CD4-positive, alpha-beta T cell treated with Interleukin-15 for 4 hours (primary cell): ENCODE data around the gene THSD7A.
A peak's percentile ranks its signal among the peaks of the same experiment; 100 is the strongest.

ENCODE experiments used
- DNase-seq: peaks from one replicate; pipeline ENCODE4 v3.0.0-alpha.2; 2020; ENCODE audit warnings: low spot score

The THSD7A gene

DNA sequence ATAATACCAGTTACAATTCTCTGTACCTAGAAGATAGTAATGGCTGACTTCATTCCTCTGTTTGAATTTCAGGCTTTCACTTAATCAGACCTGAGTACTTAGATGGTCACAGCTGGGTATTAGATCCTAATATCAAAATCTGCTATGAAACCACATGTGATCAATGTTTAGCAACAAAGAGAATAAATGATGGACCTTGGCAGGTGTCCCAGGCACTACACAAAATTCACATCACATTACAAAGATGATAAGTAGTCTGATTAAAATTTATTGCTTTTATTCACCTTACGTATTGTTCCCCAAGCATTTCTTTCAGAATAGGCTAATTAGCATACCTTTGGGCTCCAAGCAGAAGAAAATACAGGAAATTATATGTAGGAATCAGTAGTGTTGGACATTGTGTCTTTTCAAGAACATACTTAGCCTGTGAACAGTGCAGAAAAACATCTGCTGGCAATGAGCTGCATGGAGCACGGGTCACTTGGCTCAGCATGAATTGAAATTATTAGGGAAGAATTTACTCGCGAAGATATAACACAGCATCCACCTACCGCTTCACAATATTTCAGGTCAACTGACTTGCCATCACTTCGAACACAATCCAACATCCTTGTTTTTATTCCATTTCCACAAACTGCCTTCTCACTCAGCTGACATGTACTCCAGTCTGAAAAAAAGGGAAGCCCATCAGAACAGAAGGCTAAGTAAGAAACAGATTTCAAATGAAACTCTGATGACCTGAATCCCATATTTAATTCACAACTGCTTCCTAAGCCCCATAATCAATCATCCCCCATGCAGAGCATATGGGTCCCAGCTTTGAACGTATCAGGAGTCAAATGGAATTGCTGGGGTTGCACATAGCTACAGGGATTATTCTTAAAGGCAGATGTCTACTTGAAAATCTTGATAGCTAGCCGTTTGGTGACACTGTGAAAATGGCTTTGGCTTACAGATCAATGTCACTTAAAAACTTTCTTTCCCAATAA, 421.0 kb downstream of the THSD7A start:
- DNase-seq = no peak

GRCh38 chr7:11404355-11404754, 427.6 kb downstream of the THSD7A start:
- DNase-seq = no peak

GRCh38 chr7:11403781-11404180, 428.2 kb downstream of the THSD7A start:
- no peak for DNase-seq

GRCh38 chr7:11394438-11394837, 437.6 kb downstream of the THSD7A start:
- no peak for DNase-seq

GRCh38 chr7:11379641-11380040, 452.4 kb downstream of the THSD7A start:
- DNase-seq = no peak

DNA sequence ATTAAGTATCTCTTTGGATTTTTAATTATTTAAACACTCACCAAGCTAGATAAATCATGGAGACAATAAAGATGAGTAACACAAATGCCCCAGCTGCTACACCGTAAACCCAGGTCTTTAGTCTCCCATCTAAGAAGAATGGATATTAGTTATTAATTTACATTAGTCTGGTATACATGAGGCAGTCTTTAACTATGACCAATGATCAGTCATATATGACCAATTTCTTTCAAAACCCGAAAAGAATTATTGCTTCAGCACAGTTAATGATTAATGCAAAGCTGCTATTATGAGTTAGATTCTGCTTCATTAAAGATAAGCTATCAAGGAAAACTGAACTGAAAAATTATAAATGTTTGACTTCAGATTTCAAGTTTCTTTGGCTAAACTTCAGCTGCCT, 455.5 kb downstream of the THSD7A start:
- no peak for DNase-seq

DNA sequence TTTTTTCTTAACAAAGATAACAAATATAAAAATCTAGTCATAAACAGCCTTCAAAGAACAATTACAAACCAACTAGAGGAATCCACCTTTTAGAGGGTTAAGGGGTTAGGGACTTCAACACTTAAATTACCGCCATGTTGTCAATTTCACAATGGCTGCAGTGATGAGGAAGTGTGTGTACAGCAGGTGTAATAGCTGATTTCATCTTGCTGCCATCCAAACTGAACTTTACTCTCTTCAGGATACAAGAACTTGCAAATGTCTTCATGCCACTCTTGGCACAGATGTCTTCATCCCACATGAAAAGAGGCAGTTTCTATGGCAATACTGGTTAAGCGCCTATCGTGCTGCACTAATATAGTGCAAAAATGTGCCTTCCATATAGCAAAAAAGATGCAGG, 457.4 kb downstream of the THSD7A start:
- DNase-seq = no peak

- DNase-seq = no peak
These were observed 458.4 kb downstream of the THSD7A start for GRCh38 chr7:11373546-11374142.

GRCh38 chr7:11369696-11370095, 462.3 kb downstream of the THSD7A start:
- no peak for DNase-seq

DNA sequence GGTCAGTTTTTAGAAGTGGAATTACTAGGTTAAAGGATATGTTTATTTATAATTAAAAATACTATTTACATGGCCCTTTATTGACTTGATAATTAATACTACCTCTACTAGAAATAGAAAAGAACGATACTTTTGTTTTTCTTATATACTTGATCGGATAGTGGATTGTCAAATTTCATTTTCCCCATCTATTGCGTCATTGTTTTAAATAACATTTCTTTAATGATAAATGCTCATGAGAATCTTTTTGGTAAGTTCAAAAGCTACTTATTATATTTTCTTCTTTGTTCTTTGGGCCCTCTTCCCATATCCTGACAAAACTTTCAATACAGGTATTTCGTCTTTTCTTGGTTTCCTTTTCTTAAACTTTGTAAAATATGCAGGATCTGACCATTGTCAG, 465.9 kb downstream of the THSD7A start:
- no peak for DNase-seq

DNA sequence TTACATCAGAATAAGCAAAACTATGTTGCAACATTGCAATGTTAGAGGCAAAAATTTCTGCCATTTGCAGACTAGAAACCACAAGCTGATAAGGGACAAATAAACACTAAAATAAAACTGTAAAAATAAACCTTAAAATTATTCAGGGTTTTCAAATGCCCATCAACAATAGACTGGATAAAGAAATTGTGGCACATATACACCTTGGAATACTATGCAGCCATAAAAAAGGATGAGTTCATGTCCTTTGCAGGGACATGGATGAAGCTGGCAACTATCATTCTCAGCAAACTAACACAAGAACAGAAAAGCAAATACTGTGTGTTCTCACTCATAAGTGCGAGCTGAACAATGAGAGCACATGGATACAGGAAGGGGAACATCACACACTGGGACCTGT, 473.4 kb downstream of the THSD7A start:
- no peak for DNase-seq

DNA sequence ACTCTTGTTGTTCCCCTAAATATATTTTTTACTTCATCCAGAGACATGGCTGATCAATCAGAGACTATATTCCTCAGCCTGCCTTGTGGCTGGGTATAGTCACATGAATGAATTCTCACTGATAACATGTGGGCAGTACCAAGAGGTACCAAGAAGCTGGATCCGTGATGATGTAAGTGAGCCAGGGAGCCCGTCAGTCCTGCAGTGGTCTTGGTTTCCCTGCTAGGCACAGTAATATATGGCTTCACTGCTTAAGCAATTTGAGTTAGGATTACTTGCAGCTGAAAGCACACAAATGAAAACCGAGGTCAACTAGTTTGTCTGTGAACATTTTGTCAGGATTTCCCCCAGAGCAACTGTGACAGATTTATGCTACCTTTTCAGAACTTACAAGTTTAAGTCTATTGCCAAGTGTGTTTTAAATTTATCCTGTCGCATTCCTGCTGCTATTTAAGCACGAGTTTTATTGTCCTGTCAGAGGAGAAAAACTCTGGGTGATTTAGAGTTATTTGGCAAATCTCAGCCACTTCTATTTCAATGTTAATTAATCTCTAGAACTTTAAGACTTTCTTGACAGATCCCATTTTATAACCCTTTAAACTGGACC, 476.5 kb downstream of the THSD7A start:
- DNase-seq = no peak

GRCh38 chr7:11346302-11346701, 485.7 kb downstream of the THSD7A start:
- no peak for DNase-seq

- DNase-seq = no peak
These were observed 486.4 kb downstream of the THSD7A start for GRCh38 chr7:11345621-11346020.

DNA sequence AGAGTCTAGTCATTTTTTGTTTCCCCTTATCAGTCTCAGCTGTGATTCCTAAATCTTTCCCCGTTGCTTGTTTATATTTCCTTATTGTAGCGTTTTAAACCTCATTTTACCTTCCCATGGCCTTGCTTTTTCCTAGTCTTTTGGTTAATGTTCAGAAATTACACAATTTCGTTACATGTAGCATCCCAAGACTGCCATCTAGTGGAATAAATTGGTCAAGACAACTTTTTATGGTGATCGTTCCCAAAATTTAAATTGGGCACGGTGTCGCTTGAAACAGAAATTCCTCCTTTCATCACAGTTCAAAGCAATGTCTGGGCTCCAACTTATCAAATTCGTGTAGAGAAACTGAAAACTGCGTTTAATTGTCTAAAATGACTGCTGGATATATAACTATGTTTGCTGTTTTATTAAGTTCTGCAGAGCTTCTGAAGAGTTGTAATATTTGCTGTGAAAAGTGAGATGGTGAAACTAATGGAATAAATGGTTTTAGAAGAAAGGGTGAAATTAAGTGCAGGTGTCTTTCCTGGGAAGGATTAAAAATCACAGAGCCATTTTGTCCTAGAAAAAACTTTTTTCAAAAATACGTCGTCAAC, 488.1 kb downstream of the THSD7A start:
- DNase-seq = peak; percentile 42

DNA sequence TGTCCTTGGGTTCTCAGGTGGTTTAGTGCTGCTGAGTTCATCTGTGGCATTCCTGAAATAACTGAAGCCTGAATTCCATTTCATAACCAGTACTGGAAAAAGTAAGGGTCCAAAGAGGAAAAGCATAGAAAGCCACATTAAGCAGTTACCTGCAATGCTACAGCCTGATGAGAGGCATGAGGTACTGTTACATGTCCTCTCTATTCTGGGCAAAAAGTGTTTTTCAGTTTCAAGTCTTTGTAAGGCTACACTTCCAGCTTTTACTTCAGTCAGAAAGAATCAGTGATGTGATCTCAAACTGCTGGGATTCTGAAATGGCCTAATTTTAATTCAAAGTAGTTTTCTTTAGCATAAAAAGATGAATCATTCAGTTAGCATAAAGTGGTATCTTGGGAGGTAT, 488.9 kb downstream of the THSD7A start:
- no peak for DNase-seq

GRCh38 chr7:11341285-11341944, 490.6 kb downstream of the THSD7A start:
- no peak for DNase-seq

- DNase-seq = no peak
These were observed 495.6 kb downstream of the THSD7A start for GRCh38 chr7:11336432-11336831.

- no peak for DNase-seq
These were observed 496.1 kb downstream of the THSD7A start for GRCh38 chr7:11335947-11336346.

- DNase-seq = no peak
These were observed 499.2 kb downstream of the THSD7A start for GRCh38 chr7:11332865-11333228.

GRCh38 chr7:11332186-11332864, 499.7 kb downstream of the THSD7A start:
- no peak for DNase-seq
